ENCODE results near the gene GTF2H2.
"Not testable (repeated sequence)": the region's sequence is repeated elsewhere in the genome, so short reads cannot be mapped to it uniquely, and the experiment has no call there.

The GTF2H2 gene

DNA sequence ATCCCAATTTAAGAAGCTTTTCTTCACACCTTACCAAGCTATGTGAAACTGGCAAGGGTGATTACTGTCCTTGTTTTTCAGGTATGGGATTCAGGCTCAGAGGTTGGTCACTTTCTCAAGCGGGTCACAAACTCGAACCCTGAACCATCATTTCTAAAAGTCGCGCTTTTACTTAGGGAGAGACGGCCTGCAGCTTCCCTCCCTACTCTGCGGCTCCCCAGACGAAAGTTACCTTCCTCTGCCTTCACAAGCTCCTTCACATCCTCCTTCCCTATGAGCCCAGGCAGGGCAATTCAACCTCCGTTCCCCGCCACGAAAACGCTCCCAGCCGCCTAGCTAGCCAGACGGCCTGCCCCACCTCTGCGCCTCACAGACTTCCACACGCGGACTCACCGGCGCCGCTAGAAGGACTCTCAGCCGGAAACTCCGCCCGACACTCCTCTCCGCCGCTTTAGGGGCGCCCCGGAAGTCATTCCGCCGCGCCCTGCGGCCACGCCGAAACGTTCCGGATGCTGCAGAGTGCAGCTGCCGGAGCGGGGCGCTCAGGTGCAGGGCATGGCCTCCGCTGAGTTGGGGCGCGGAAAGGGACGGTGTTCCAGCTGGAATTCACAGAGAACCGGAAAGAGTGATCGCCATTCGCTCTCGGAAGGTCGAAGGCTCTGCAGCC, at the start of gene GTF2H2:
Gene GTF2H2 (minus strand): TSS at position 415 of the 667 bp plus-strand sequence. CDS start 4,913 bp downstream, outside the sequence.
- not testable (repeated sequence) for H3K36me3 Mint-ChIP-seq (ENCODE audit: low read depth); H3K9me3 Mint-ChIP-seq; H3K4me1 Mint-ChIP-seq; H3K27me3 Mint-ChIP-seq; H3K4me3 Mint-ChIP-seq; DNase-seq; H3K27ac Mint-ChIP-seq
- peak; percentile 99 for ATAC-seq

DNA sequence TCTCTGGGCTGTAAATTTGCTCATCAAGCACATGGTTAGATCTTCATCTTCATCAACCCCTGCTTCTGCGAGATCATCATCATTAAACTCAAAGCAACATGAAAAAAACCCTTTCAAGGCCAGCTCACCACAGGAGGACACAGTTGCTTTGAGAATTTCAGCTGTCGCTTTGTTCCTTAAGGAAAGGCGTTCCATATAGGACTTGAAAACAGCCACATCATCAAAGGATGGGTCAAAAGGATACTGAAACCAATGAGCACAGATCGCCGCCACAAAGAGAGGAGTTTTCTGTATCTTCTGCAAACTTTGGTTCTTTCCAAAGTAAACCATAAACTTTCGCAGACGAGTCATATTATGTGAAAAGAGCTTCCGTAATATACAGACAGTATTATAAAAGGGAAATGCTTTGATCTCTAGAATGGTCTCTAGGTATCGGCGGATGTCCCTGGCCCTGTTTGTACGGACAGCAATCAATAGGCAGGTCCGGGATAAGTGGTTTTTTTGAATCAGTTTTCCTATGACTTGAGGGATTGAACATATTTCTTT, 42.3 kb upstream of the GTF2H2 start:
- not testable (repeated sequence) for H3K36me3 Mint-ChIP-seq (ENCODE audit: low read depth); H3K9me3 Mint-ChIP-seq; H3K27ac Mint-ChIP-seq; H3K4me1 Mint-ChIP-seq; H3K4me3 Mint-ChIP-seq; DNase-seq; H3K27me3 Mint-ChIP-seq
- ATAC-seq: peak; percentile 15

DNA sequence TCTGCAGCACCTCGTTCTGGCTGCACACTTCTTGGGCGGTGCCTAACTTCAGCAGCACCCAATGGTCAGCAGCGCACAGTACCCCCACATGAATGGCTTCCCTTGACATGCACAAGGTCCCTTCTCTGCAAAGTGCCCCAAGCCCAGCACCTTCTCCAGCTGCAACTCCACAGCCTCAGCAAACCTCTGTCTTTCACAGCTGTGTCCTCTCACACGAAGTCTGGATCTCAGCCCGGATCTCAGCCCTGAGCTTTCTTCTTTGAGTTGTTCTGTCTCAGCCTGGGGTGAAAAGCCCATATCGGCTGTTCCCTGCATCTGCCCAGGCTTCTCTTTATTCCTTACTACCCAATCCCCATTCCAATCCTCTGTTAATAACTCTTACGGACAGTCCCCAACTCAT, 32.5 kb upstream of the GTF2H2 start:
- DNase-seq; H3K4me3 Mint-ChIP-seq; H3K27me3 Mint-ChIP-seq; H3K27ac Mint-ChIP-seq; H3K36me3 Mint-ChIP-seq (ENCODE audit: low read depth); ATAC-seq; H3K9me3 Mint-ChIP-seq; H3K4me1 Mint-ChIP-seq: not testable (repeated sequence)

DNA sequence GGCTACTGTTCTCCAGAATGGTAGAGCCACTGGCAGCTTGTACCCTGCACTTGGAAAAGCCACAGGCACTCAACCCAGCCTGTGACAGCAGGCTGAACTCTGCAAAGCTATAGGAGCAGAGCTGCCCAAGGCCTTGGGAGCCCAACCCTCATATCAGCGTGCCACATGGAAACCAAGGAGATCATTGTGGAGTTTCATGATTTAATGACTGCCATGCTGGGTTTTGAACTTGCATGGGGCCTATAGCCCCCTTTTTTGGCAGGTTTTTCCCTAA, 30.4 kb upstream of the GTF2H2 start:
- H3K4me3 Mint-ChIP-seq; H3K9me3 Mint-ChIP-seq; DNase-seq; H3K27me3 Mint-ChIP-seq; H3K27ac Mint-ChIP-seq; H3K36me3 Mint-ChIP-seq (ENCODE audit: low read depth); H3K4me1 Mint-ChIP-seq; ATAC-seq: not testable (repeated sequence)

DNA sequence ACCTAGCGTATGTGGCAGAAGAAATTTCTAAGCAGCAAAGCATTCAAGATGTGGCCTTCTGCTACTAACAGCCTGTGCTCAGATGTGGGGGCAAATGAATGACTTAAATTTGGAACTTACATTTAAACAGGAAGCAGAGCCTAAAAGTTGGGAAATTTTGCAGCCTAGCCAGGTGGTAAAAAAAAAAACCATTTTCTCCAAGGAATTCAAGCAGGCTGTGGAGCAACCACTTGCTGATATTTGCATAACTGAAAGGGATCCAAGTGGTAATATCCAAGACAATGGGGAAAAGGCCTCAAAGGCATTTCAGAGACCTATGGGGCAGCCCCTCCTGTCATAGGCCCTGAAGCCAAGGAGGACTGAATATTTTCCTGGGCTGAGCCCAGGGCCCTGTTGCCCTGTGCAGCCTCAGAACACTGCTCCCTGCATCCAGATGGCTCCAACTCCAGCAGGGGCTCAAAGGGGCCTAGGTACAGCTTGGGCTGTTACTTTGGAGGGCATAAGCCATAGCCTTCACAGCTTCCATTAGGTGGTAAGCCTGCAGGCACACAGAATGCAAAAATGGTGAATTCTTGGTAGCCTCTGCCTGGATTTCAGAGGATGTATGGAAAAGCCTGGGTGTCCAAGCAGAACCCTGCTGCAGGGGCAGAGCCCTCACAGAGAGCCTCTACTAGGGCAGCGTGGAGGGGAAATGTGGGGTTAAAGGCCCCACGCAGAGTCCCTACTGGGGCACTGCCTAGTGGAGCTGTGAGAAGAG, 29.9 kb upstream of the GTF2H2 start:
- not testable (repeated sequence) for DNase-seq; H3K27ac Mint-ChIP-seq; H3K36me3 Mint-ChIP-seq (ENCODE audit: low read depth); ATAC-seq; H3K4me3 Mint-ChIP-seq; H3K9me3 Mint-ChIP-seq; H3K27me3 Mint-ChIP-seq; H3K4me1 Mint-ChIP-seq

DNA sequence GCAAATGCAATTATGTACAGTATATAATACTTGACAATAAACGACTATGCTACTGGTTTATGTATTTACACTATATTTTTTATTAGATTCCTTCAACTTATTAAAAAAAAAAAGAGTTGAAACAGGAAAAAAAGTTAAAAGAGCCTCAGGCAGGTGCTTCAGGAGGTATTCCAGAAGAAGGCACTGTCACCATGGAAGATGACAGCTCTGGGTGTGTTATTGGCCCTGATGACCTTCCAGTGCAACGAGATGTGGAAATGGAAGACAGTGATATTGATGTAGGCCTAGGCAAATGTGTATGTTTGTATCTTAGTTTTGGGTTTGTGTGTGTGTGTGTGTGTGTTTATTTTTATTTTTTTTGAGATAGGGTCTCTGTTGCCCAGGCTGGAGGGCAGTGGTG, 22.3 kb upstream of the GTF2H2 start:
- not testable (repeated sequence) for H3K4me3 Mint-ChIP-seq

DNA sequence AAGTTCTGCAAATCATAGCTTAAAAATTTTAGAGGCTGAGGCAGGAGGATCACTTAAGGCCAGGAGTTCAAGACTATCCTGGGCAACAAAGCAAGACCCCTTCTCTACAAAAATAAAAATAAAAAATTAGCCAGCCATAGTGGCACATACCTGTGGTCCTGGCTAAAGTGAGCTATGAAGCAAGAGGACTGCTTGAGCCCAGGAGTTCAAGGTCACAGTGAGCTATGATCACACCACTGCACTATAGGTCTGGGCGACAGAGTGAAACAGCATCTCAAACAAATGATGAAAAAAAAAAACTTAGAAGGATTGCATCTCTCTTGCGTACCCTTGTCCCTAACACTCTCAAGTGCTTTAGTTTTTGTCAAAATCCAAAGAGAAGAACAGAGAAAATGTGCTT, 21.3 kb upstream of the GTF2H2 start:
- ATAC-seq; H3K27ac Mint-ChIP-seq; H3K4me1 Mint-ChIP-seq; H3K36me3 Mint-ChIP-seq (ENCODE audit: low read depth); H3K27me3 Mint-ChIP-seq; DNase-seq; H3K9me3 Mint-ChIP-seq; H3K4me3 Mint-ChIP-seq: not testable (repeated sequence)

More for the DNA sequence above, 22.3 kb upstream of the GTF2H2 start:
- not testable (repeated sequence) for H3K36me3 Mint-ChIP-seq (ENCODE audit: low read depth); H3K9me3 Mint-ChIP-seq; H3K4me1 Mint-ChIP-seq; DNase-seq; H3K27me3 Mint-ChIP-seq; ATAC-seq; H3K27ac Mint-ChIP-seq

DNA sequence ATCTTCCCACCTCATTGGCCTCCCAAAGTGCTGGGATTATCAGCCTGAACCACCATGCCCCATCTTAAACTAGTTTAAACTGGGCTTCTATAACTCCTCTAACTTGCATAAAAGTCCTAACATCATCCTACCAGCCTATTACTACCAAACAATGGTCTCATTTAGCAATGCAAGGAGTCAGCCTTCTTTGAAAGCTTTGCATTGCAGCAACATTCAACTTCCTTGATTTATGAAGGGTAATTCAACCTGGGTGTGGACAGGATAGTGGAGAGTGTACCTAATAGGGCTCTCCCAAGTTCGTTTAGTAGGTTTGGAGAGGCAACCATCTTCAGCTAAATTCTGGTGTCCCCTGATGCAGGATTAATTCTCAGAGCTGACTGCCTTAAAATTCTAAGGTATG, 18.7 kb upstream of the GTF2H2 start:
- H3K36me3 Mint-ChIP-seq (ENCODE audit: low read depth); DNase-seq; H3K4me3 Mint-ChIP-seq; H3K27me3 Mint-ChIP-seq; H3K9me3 Mint-ChIP-seq; H3K4me1 Mint-ChIP-seq; ATAC-seq; H3K27ac Mint-ChIP-seq: not testable (repeated sequence)

DNA sequence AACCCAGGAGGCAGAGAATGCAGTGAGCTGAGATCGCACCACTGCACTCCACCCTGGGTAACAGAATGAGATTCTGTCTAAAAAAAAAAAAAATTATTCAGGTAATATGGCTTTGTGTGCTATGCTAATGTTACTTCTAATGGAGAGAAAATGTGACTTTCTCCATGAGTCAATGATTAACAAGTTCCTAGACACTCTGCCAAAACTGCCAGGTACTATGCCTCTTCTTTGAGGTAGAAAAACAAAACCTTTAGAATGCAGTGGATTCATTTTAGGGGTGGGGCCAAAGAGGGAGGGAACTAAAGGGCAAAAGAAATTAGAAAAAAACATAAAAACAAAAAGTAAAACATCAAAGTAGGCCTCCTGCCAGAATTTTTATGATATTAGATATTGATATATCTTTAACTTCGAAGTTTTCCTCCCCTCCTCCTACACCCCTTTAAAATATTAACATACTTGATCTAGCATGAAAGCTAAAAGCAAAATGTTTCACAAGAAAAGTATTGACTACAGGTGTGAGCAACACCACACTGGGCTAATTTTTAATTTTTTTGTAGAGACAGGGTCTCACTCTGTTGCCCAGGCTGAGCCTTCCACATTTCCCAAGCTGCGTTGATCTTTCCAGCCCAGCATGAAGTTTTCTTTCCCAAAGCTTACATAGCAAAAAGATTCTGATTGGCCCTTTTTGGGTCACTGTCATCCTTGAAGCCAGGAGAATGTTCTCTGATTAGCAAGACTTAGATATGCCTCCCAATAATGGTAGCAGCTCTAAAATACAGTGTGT, 17.0 kb upstream of the GTF2H2 start:
- not testable (repeated sequence) for H3K27ac Mint-ChIP-seq; H3K27me3 Mint-ChIP-seq; H3K36me3 Mint-ChIP-seq (ENCODE audit: low read depth); H3K9me3 Mint-ChIP-seq; ATAC-seq; H3K4me1 Mint-ChIP-seq; H3K4me3 Mint-ChIP-seq; DNase-seq

DNA sequence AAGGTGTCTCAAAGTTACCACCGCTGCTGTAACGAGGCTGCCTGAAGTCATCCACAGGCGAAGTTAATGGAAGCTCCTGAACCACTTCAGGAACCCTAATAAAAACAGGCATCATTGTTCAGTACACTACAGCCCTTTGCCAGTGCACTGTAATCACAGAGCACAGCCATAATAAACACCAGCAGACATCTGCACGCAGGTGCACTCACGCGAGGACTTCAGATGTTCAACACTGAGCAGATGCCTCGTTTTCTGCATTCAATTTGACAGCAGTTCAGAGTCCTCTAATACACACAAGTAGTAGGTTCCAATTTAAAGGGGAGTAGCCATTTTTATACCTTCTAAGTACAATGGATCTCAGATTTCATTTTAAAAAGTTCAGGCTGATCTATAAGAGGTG, 15.4 kb upstream of the GTF2H2 start:
- not testable (repeated sequence) for H3K9me3 Mint-ChIP-seq; H3K27me3 Mint-ChIP-seq; H3K27ac Mint-ChIP-seq; DNase-seq; H3K4me1 Mint-ChIP-seq; H3K36me3 Mint-ChIP-seq (ENCODE audit: low read depth); H3K4me3 Mint-ChIP-seq; ATAC-seq

DNA sequence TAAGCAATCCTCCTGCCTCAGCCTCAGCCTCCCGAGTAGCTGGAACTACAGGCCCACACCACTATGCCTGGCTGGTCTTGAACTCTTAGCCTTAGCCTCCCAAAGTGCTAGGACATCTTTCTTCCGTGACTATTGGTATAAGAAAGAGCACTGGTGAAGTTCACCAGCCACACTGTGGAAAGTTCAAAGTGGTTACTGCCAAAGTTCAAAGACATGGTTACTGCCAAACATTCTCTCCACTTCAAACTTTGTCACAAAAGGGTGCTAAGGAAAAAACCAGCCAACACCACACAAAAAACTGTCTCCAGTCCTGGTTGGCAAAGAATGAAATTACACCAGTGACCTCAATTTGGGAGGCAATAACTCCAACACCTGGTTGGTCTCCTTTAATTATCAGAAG, 14.9 kb upstream of the GTF2H2 start:
- H3K4me1 Mint-ChIP-seq; H3K27ac Mint-ChIP-seq; H3K27me3 Mint-ChIP-seq; H3K9me3 Mint-ChIP-seq; DNase-seq; H3K36me3 Mint-ChIP-seq (ENCODE audit: low read depth); H3K4me3 Mint-ChIP-seq; ATAC-seq: not testable (repeated sequence)

DNA sequence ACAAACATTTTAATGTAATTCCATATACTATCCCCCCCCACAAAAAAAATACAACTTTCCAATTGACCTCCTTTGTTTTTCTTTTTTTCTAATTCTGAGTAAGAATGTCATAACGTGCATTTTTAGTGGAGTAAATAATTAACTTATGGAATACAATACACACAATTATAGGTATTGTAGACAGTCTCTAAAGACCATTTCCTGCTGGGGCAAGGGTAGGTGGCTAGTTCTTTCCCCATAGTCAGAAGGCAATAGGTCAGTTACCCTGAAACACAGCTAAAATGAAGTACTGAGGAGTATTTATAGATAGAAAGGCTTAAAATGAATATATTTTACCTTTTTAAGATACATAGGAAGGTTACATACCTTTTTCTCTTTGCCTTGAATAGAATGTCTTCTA, 6.2 kb downstream of the GTF2H2 start:
- ATAC-seq; H3K9me3 Mint-ChIP-seq; H3K27ac Mint-ChIP-seq; DNase-seq; H3K4me3 Mint-ChIP-seq; H3K27me3 Mint-ChIP-seq; H3K36me3 Mint-ChIP-seq (ENCODE audit: low read depth); H3K4me1 Mint-ChIP-seq: not testable (repeated sequence)

DNA sequence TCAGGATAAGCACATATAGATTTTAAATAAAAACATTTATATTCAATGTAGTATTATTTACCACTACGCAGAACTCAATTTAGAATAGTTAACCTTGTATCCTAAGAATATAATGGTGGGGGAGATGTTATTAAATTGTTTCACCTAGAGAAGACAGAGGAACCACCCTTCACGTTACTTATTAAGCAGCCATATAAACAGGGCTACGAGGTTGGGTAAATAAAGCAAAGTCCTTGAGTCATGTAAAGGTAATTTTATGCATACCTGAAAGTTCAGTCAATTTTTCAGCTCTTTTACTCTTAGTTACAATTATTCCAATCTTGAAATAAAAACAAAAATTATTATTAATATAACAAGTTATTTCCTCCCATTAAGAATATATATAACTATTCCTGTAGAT, 8.1 kb downstream of the GTF2H2 start:
- not testable (repeated sequence) for H3K27ac Mint-ChIP-seq; H3K4me1 Mint-ChIP-seq; H3K4me3 Mint-ChIP-seq; H3K9me3 Mint-ChIP-seq; H3K36me3 Mint-ChIP-seq (ENCODE audit: low read depth); DNase-seq; ATAC-seq; H3K27me3 Mint-ChIP-seq

DNA sequence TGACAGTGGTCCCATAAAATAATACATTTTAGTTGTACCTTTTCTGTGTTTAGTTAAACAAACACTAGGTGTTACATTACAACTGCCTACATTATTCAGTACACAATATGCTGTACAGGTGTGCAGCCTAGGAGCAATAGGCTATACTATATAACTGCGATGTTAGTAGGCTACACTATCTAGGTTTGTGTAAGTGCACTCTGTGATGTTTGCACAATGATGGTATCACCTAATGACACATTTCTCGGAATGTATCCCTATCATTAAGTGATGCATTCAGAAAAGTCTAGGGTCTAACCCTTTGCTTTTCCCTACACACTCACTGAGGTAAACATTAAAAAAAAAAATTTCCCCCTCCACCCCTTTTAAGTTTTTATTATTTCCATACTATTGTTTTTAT, 22.7 kb downstream of the GTF2H2 start:
- not testable (repeated sequence) for H3K4me1 Mint-ChIP-seq; H3K4me3 Mint-ChIP-seq; H3K36me3 Mint-ChIP-seq (ENCODE audit: low read depth); ATAC-seq; DNase-seq; H3K9me3 Mint-ChIP-seq; H3K27me3 Mint-ChIP-seq; H3K27ac Mint-ChIP-seq

DNA sequence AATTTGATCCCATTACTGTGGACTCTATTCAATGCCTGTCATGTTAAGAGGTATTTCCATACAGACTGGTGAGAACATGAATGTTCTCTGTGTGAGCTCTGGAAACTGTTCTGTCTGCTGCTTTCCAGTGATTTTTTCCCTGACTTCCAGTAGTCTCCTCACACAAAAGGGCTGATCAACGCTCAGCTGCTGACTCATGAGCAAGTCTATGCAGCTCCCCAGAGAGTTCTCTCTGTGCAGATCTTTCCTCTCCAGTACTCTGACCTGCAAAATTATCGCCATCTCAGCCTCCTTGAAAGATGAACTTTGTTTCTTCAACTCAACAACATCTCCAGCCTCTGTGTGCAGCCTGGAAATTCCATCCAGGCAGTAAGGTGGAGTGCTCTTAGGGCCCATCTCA, 23.3 kb downstream of the GTF2H2 start:
- not testable (repeated sequence) for H3K9me3 Mint-ChIP-seq; H3K4me1 Mint-ChIP-seq; DNase-seq; ATAC-seq; H3K27me3 Mint-ChIP-seq; H3K4me3 Mint-ChIP-seq; H3K27ac Mint-ChIP-seq; H3K36me3 Mint-ChIP-seq (ENCODE audit: low read depth)
